Gastrocnemius medialis (tissue), 4 donors: Measurements from ENCODE around the gene CETN3. TPM values are rescaled to one million over a fixed set of nuclear protein-coding genes. Genes with fewer than 3 reads are reported as not detected.

ENCODE experiments used
- ATAC-seq, 2 donors: fragments of 150-250 bp; one replicate each; pipeline ENCODE4 v1.9.1; 2016
- DNase-seq, 2 donors: peaks; one replicate each; pipeline ENCODE4 v3.0.0-alpha.2; 2019
- H3K27ac ChIP-seq, 4 donors: fragments of 200-600 bp; sonication (generic); 1 replicate in 1 of 4; 2 replicates in 3 of 4; pipeline ENCODE4 v1.5.1; 2016 to 2018; ENCODE audit warnings: mild to moderate bottlenecking in 2 of 4, moderate library complexity in 1 of 4
- H3K27me3 ChIP-seq, 3 donors: fragments of 200-600 bp; sonication (generic) in 2 of 3; 1 replicate in 1 of 3; 2 replicates in 2 of 3; pipeline versions ENCODE4 v1.5.1 to v1.6.0; 2016 to 2019; ENCODE audit warnings: mild to moderate bottlenecking in 1 of 3, moderate library complexity in 1 of 3
- H3K36me3 ChIP-seq, 2 donors: fragments of 200-600 bp; sonication (generic) in 1 of 2; one replicate each; pipeline ENCODE4 v1.5.1; 2017 to 2018
- H3K4me1 ChIP-seq, 2 donors: fragments of 200-600 bp; sonication (generic) in 1 of 2; one replicate each; pipeline ENCODE4 v1.5.1; 2016 to 2017; ENCODE audit warnings: mild to moderate bottlenecking in 2 of 2
- H3K4me3 ChIP-seq, 4 donors: fragments of 200-600 bp; sonication (generic) in 3 of 4; 1 replicate in 1 of 4; 2 replicates in 3 of 4; pipeline ENCODE4 v1.5.1; 2016 to 2019; ENCODE audit warnings: mild to moderate bottlenecking in 2 of 4
- H3K9me3 ChIP-seq, 3 donors: fragments of 200-600 bp; sonication (generic) in 2 of 3; 1 replicate in 1 of 3; 2 replicates in 2 of 3; pipeline ENCODE4 v1.5.1; 2016 to 2019
- POLR2A ChIP-seq, 2 donors: fragments of 450-650 bp; IDR thresholded peaks; one replicate each; pipeline ENCODE4 v1.6.1; 2017; ENCODE audit warnings: antibody characterized with exemption in 2 of 2, mild to moderate bottlenecking in 2 of 2, moderate library complexity in 2 of 2
- in situ Hi-C, 4 donors: fragments of 200-750 bp; cut with MboI; loops; one replicate each; pipeline versions ENCODE4 v1.15.0 to v1.8.0; 2017; ENCODE audit warnings: low sequenced_read_pairs in 4 of 4
- intact Hi-C: fragments of 100-400 bp; cut with DNase I; formaldehyde crosslinking; loops from one replicate; pipeline ENCODE4 v1.15.1; 2023; ENCODE audit warnings: low total_unique reads
- total RNA-seq, 4 donors: library from RNA; depleted of rRNA; stranded (reverse); fragments of >200 nt; gene quantifications; one replicate each; pipeline versions ENCODE4 v1.1.0 to v1.2.3, GENCODE V29; 2016
- TF ChIP-seq, protein P1 (sequence below), 5 experiments: fragments of 450-650 bp in 3 of 5; fragments of 200-600 bp in 2 of 5; sonication (generic) in 2 of 5; IDR thresholded peaks in 4 of 5; conservative IDR thresholded peaks in 1 of 5; 1 replicate in 4 of 5; 2 replicates in 1 of 5; pipeline ENCODE4 v1.5.1; 2016 to 2019; ENCODE audit warnings: antibody characterized with exemption in 5 of 5, mild to moderate bottlenecking in 3 of 5, moderate library complexity in 3 of 5

The CETN3 gene
- total RNA-seq, 4 donors from 2014 or later: 1.4 to 4.9 (median 3.2) TPM

DNA sequence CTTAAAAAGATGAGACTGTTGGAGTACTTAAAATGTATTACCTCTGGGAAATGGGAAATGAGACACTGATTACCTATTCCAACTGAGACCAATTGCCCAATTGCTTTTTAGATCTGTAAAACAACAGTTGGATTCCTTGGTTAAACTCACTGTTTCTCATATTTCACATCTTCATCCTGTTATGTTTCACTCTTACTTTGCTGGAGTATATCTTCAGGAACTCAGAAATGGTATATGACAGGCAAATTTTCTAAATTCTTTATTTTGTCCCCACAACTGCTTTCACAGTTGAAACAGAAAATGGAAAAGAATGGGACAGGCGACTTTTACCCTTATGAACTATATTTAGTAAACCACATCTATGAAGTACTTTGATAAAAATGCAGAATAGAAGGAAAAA, 8.7 kb upstream of the CETN3 start:
- in situ Hi-C loops: loop anchor here in 3 of 4 donors (25.0 kb wide), 3 partner anchors 119 to 1706 kb away; partner anchors contain the start of genes ARRDC3 (in 1 of the 3) and LYSMD3 (in 1 of the 3)
- DNase-seq: no peak
- no peaks in the 10 kb centered on the region for H3K4me1 ChIP-seq
- no peaks in the 10 kb centered on the region for H3K27me3 ChIP-seq
- intact Hi-C loops: no loop called here
- no peak overlapping the region for H3K4me3 ChIP-seq
- ATAC-seq: no peak
- no peaks in the 10 kb centered on the region for H3K36me3 ChIP-seq
- no peak overlapping the region for H3K27ac ChIP-seq
- H3K9me3 ChIP-seq: no peaks in the 10 kb centered on the region
- TF ChIP-seq POLR2A (IDR thresholded peaks at IDR 0.05): no peak
- TF ChIP-seq, protein P1, sequence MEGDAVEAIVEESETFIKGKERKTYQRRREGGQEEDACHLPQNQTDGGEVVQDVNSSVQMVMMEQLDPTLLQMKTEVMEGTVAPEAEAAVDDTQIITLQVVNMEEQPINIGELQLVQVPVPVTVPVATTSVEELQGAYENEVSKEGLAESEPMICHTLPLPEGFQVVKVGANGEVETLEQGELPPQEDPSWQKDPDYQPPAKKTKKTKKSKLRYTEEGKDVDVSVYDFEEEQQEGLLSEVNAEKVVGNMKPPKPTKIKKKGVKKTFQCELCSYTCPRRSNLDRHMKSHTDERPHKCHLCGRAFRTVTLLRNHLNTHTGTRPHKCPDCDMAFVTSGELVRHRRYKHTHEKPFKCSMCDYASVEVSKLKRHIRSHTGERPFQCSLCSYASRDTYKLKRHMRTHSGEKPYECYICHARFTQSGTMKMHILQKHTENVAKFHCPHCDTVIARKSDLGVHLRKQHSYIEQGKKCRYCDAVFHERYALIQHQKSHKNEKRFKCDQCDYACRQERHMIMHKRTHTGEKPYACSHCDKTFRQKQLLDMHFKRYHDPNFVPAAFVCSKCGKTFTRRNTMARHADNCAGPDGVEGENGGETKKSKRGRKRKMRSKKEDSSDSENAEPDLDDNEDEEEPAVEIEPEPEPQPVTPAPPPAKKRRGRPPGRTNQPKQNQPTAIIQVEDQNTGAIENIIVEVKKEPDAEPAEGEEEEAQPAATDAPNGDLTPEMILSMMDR (IDR thresholded peaks at IDR 0.05 in 4 of 5, conservative IDR thresholded peaks at IDR 0.05 in 1 of 5): no peak

DNA sequence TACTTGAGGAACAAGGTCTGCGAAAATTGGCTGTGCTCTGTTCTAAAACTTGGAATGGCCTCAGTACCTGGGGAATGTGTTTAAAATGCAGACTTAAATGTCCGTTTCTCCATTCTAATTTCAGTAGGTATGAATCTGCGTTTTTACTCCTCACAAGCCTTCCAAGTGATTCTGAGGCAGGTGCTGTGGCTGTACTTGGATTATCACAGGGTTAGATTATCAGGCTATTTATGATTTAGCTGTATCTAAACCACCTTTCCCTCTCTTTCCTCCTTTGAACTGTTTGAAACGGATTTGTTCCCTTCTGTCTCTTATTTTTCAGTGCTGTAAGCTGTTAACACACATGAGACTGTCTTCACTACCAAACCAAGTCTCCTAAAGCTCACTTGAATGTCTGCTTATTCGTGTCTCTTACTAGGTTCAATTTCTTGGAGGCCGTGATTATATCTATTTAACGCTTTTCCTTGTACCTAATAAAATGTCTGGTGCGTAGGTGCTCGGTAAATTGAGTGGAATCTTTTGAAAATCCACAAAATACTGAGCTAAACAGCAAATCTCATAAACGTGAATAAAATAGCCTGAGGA, 714 bp upstream of the CETN3 start:
- Histone ChIP-seq H3K27me3 (no peaks in the 10 kb centered on the region), H3K27ac (peak overlapping the region; percentile 92 to 97 (median 94)), H3K9me3 (no peaks in the 10 kb centered on the region), H3K4me1 (peaks cover 12 to 14% of the 10 kb centered on the region in 2 donors), H3K36me3 (peaks cover 0 to 11% of the 10 kb centered on the region in 2 donors), H3K4me3 (peak overlapping the region; percentile 66 to 97 (median 80))
- in situ Hi-C loops (loop anchor here in 3 of 4 donors (25.0 kb wide), 3 partner anchors 127 to 1698 kb away; partner anchors contain the start of genes ARRDC3 (in 1 of the 3) and LYSMD3 (in 1 of the 3)), intact Hi-C loops (no loop called here)
- ATAC-seq: peak; percentile 1
- no peak for DNase-seq
- TF ChIP-seq, protein P1 (IDR thresholded peaks at IDR 0.05 in 4 of 5, conservative IDR thresholded peaks at IDR 0.05 in 1 of 5): no peak
- no peak for TF ChIP-seq POLR2A (IDR thresholded peaks at IDR 0.05)

DNA sequence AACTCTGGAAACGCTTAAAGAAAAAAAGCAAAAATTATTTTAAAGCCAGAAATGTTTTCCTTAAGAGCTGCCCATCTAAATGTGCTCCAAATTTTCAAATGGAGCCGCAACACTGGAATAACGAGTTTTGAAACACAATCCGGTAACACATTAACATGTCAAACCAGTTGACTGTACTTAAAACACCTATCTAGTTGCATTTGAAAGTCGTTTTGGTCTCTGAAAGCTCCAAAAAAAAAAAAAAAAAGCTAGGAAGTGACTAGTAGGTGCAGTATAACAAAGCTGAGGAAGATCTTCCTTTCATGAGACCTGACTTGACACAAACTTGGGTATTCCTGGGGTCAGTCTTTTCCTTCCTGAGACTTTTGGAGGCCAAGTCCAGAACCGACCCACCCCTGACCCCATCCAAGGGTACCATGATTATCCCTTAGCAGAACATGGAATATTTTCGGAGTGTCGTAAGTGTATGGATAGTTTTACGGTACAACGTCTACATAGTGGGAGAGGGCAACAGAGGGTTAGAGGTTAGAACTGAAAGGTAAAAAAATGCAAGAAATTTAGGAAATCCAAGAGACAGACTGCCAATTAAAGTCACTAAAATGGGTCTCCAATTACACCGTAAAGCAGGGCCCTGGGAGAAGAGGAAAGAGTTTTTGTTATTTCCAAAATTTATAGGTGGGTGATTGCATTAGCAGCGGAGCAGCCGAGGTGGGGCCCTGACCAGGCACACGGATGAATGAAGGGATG, 812 bp downstream of the CETN3 start:
- peak overlapping the region; percentile 76 to 97 (median 86) for H3K4me3 ChIP-seq
- H3K27ac ChIP-seq: peak overlapping the region; percentile 92 to 97 (median 94)
- intact Hi-C loops: loop anchor here (1.0 to 5.0 kb wide), 3 partner anchors 66 to 1526 kb away; partner anchors contain the start of genes LYSMD3, MBLAC2, MEF2C and POLR3G
- DNase-seq (no peak), ATAC-seq (no peak)
- peaks cover 0 to 26% of the 10 kb centered on the region in 2 donors for H3K36me3 ChIP-seq
- in situ Hi-C loops: loop anchor here in 3 of 4 donors (10.0 to 25.0 kb wide), 4 partner anchors 116 to 1696 kb away; partner anchors contain the start of genes LYSMD3 (in 2 of the 3) and ARRDC3 (in 1 of the 3)
- no peaks in the 10 kb centered on the region for H3K9me3 ChIP-seq
- TF ChIP-seq POLR2A (IDR thresholded peaks at IDR 0.05): peak in 1 of 2 donors; percentile 39
- TF ChIP-seq, protein P1 (IDR thresholded peaks at IDR 0.05 in 4 of 5, conservative IDR thresholded peaks at IDR 0.05 in 1 of 5): no peak
- peaks cover 12 to 14% of the 10 kb centered on the region in 2 donors for H3K4me1 ChIP-seq
- no peaks in the 10 kb centered on the region for H3K27me3 ChIP-seq

DNA sequence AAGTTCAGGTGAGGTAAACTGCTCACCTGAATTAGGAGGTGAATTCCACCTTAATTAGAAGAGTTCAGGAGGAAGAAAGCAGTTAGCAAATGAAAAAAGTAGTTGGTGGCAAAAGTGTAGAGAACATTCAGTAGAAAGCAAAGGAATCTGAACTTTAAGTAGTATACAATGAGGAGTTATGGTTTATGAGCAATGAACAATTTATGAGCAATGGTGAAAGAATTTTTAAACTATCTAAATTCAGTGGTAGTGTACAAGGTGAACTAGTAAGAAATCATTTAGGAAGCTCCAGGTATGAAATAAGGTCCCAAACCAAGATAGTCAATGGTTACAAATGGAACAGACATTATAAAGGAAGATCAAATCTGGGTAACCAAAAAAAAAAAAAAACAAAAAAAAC, 3.1 kb downstream of the CETN3 start:
- peaks cover 12 to 14% of the 10 kb centered on the region in 2 donors for H3K4me1 ChIP-seq
- intact Hi-C loops: loop anchor here (5.0 kb wide), 1 partner anchor 1524 kb away; the partner anchor contains the start of gene MEF2C
- DNase-seq: no peak
- H3K36me3 ChIP-seq: peaks cover 0 to 27% of the 10 kb centered on the region in 2 donors
- no peak overlapping the region for H3K27ac ChIP-seq
- H3K4me3 ChIP-seq: no peak overlapping the region
- H3K27me3 ChIP-seq: no peaks in the 10 kb centered on the region
- H3K9me3 ChIP-seq: no peaks in the 10 kb centered on the region
- TF ChIP-seq POLR2A (IDR thresholded peaks at IDR 0.05): no peak
- TF ChIP-seq, protein P1 (IDR thresholded peaks at IDR 0.05 in 4 of 5, conservative IDR thresholded peaks at IDR 0.05 in 1 of 5): no peak
- in situ Hi-C loops: loop anchor here in 3 of 4 donors (10.0 to 25.0 kb wide), 4 partner anchors 118 to 1694 kb away; partner anchors contain the start of genes LYSMD3 (in 2 of the 3) and ARRDC3 (in 1 of the 3)
- ATAC-seq: no peak
